GM21576 (cell line): ENCODE data around the gene PSME2.

ENCODE experiments used
- ATAC-seq: cut with Tn5 transposase; IDR thresholded peaks from one replicate; pipeline ENCODE4 v1.9.1; 2021; ENCODE audit warnings: mild to moderate bottlenecking, moderate library complexity; ENCODE audit not compliant: unreplicated experiment

PSME2 gene

DNA sequence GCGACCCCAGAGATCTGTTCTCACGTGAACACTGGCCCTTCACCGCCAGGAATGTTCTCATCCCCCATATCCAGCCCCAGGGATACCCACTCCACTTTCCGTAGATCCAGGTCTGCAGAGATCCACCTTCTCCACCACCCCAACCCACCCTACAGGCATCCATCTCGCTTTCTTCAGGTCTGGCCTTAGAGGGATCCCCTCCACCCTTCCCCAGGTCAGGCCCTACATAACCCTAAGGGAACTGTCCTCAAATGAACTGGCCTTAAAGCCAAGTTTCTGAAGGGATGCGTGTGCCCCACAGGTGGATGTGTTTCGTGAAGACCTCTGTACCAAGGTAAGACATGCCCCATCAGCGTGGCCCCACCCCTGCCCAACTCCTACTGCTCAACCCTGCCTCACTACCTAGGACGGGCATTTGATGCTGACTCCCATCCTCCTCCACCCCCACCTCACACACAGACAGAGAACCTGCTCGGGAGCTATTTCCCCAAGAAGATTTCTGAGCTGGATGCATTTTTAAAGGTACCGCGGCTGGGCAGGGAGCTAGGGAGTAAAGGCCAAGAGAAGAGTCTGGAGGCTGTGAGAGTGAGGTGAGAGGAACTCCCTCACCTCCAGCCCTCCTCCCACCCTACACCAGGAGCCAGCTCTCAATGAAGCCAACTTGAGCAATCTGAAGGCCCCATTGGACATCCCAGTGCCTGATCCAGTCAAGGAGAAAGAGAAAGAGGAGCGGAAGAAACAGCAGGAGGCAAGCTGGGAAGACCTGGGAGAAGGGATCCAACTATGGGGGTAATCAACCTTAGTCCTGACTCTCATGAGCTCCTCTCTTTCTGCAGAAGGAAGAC, 9.5 kb downstream of the PSME2 start:
- ATAC-seq = no peak

- peak; percentile 83 for ATAC-seq
Measured at GRCh38 chr14:24135834-24136683, 10.4 kb downstream of the PSME2 start, which contains the start of gene PSME1. Gene PSME1 (plus strand): TSS chr14:24136194. CDS start chr14:24136263, 69 bp downstream.

- no peak for ATAC-seq
Measured at GRCh38 chr14:24135584-24135833, 10.9 kb downstream of the PSME2 start.

GRCh38 chr14:24133735-24134134, 12.7 kb downstream of the PSME2 start:
- ATAC-seq = no peak

GRCh38 chr14:24132976-24133375, 13.4 kb downstream of the PSME2 start:
- no peak for ATAC-seq

- no peak for ATAC-seq
Measured at GRCh38 chr14:24132061-24132685, 14.2 kb downstream of the PSME2 start.

GRCh38 chr14:24131549-24131966, 14.9 kb downstream of the PSME2 start:
- no peak for ATAC-seq

DNA sequence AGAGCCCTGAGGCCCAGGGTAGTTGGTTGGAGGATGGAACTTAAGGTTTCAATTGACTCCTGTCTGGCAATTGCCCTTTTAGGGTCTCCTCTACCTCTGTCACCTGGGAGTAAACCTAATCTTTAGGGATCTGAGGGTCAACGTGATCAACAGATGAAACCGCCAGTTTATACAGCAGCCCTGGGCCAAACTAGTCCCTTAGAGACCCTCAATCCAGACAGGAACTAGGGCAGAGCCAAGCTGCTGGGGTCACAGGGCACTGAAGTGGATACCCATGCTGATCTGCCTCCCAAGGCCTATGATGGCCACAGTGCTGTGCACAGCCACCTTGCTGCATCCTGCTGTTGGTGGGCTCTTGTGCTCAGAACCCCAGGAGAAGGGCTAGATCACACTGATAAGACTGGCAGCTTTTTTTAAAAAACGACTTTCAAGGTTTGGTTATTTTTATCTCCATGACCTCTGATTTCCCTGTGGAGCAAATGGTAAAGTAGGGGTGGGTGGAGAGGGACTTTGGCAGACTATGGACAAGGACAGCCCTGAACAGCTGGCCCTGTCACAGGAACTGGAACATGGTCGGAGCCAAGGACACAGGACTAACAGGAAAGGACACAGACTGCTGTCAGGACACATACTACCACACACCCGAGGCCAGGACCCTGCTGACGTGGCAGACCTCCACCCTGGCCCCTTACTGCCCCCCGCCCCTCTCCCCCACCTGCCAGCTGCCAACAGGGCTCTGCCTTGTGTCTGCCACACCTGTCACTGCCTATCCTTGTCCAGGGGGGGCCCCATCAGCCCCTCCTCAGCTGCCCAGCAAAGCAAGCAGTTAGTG, 15.5 kb downstream of the PSME2 start:
- no peak for ATAC-seq

- ATAC-seq = no peak
Measured at GRCh38 chr14:24130380-24130716, 16.1 kb downstream of the PSME2 start, which contains the start of gene FITM1. Gene FITM1 (plus strand): TSS chr14:24130659. CDS start chr14:24131564, 905 bp downstream.

DNA sequence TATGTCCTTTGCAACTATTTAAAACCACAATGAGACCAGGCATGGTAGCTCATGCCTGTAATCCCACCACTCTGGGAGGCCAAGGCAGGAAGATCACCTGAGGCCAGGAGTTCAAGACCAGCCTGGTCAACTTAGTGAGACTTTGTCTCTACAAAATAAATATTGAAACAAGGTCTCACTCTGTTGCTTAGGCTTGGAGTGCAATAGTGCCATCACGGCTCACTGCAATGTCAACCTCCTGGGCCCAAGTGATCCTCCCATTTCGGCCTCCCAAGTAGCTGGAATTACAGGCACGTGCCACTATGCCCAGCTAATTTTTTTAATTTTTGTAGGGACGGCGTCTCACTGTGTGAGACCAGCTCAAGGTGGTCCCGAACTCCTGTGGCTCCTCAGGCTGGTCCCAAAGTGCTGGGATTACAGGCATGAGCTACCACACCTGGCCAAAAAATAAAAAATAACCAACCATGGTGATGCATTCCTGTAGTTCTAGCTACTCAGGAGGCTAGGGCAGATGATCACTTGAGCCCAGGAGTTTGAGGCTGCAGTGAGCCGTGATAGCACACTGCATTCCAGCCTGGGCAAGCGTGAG, 16.9 kb downstream of the PSME2 start:
- no peak for ATAC-seq

- ATAC-seq = no peak
Measured at GRCh38 chr14:24127673-24128072, 18.7 kb downstream of the PSME2 start.

DNA sequence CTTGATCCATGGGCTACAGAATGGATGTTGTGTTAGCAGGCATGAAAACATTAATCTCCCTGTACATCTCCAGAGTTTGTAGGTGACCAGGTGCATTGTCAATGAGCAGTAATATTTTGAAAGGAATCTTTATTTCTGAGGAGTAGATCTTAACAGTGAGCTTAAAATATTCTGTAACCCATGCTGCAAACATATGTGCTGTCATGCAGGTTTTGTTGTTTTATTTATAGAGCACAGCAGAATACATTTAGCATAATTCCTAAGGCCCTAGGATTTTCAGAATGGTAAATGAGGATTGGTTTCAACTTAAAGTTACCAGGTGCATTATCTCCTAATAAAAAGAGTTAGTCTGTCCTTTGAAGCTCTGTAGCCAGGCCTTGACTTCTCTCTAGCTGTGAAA, 19.5 kb downstream of the PSME2 start:
- ATAC-seq = no peak

DNA sequence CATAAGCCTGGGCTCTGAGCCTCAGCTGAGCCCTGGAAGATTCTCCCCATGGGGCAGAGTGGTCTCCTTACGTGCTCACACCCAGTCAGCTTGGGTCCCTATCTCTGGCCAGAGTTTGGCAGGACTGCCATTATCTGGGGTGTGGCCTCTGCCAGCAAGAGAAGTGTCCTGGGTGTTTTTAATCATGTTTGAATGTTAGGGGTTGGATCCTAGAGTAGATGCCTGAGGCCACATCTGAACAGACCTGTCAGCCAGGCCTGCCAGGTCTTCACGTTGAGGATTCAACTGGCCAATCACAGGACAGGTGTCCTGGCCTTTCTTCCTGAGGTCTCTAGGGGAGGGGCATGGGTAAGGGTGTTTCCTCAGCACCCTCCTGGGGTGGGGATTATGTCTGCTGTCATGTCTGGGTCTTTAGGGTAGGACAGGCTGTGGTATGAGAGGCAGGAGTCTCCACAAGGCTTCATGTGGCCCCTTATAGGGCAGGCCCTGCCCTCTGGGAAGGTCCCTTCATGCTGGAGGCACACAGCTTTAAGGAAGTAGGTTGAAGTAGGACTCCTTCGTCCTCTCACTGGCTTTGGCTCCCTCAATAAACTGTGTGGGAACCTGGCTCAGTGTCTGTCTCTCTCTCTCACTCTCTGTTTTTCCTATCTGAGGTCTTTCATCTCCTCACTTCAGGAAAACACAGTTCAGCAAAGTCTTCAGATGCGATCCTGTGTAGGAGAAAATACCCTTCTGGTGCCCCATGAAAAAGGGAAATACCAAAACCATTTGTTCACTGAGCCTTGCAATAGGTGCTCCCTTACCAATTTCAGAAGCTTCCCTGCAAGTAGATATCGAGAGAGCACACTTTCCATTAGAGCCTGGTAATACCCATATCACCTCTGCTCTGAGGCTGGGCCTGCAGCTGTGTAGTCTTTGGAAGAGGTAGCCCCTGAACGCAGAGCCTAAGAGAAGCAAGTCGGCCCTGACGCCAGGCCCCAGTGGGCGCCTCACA, 22.7 kb downstream of the PSME2 start:
- peak; percentile 53 for ATAC-seq

- no peak for ATAC-seq
Measured at GRCh38 chr14:24122898-24123297, 23.5 kb downstream of the PSME2 start.

DNA sequence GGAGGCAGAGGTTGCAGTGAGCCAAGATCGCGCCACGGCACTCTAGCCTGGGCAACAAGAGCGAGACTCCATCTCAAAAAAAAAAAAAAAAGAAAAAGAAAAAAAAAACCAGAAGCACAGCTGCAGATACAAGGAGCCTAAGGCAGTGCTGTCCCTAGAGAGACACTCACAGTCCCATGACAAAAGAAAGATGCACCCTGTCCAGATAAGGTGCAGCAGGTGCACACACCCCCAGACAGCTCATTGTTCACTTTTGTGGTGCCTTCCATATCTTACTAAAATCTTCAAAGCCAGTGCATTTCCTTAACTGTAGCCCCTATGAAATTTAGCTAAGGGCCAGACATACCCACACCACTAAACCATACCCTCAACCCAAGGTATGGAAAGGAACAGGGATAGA, 24.0 kb downstream of the PSME2 start:
- ATAC-seq = no peak

- no peak for ATAC-seq
Measured at GRCh38 chr14:24121210-24121609, 25.2 kb downstream of the PSME2 start.

DNA sequence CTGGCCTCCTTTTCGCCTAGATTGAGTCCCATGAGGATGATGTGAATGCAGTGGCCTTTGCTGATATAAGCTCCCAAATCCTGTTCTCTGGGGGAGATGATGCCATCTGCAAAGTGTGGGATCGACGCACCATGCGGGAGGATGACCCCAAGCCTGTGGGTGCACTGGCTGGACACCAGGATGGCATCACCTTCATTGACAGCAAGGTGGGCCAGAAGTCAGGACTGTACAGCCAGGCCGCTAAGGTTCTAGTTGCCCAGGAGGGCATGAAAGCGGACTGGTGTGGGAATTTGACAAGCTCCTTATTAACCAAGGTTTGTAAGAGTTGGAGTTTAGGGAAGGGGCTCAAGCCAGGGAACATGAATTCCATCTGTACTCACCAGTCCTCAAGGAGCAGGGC, 26.7 kb downstream of the PSME2 start:
- ATAC-seq = no peak

DNA sequence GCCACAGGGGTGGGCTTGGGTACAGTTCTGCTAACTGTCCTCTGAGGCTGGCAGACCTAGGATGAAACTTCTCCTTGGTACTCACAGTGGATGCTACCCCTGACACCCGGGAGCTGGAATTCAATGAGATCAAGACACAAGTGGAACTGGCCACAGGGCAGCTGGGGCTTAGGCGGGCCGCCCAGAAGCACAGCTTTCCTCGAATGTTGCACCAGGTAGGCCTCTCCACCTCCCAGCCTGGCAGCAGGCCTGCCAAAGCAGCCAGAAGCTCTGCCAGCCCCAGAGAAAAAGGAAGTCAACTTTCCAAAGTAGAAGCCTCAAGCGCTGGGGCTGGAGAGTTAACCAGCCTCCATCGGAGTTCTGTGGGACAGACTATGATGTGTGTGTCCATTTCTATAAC, 29.2 kb downstream of the PSME2 start:
- ATAC-seq = no peak

DNA sequence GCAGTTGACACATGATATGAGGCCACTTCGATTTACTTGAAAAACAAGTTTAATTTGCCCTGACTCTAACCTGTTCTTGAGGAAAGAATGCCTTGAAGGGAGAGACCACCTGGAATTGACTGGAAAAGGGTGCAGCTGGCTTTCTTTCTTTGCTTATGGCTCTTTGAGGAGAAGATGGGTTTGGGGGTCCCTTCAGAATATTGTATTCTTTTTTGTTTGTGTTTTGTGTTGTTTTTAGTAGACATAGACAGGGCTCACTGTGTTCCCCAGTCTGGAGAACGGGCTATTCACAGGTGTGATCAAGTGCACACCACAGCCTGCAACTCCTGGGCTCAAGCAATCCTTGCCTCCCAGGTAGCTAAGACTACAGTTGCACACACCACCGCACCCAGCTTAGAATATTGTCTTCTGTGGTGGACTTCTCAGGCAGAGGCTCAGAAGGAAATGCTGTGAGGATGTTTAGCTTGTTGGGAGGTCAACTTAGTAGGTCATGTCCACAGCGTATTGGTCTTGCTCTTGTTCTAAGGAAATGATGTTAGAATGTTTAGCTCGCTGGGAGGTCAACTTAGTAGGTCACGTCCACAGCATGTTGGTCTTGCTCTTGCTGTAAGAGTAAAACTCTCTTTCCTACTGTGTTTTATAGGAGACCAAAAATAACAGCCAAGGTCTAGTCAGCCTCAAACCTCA, 30.1 kb downstream of the PSME2 start:
- ATAC-seq = no peak
